GM12891 (cell line): ENCODE measurements around the gene PLA2G4F.

ENCODE experiments used
- PAX5 ChIP-seq: IDR thresholded peaks from 2 replicates; pipeline ENCODE4 v1.6.1; 2011; ENCODE audit warnings: low read length, moderate library complexity, mild to moderate bottlenecking; ENCODE audit not compliant: insufficient read depth, severe bottlenecking
- POLR2A ChIP-seq: IDR thresholded peaks from 2 replicates; pipeline ENCODE4 v1.6.1; 2011; ENCODE audit warnings: low read depth, low read length, control low read depth
- POLR2AphosphoS5 ChIP-seq: IDR thresholded peaks from 2 replicates; pipeline ENCODE4 v1.6.1; 2011; ENCODE audit warnings: low read depth, low read length, control low read depth
- TAF1 ChIP-seq: IDR thresholded peaks from 2 replicates; pipeline ENCODE4 v1.6.1; 2011; ENCODE audit warnings: low read depth, low read length, control low read depth

GRCh38 chr15:42154212-42154941 lies 2.1 kb downstream of the PLA2G4F start:
- TF ChIP-seq PAX5 (no peak), POLR2AphosphoS5 (no peak), POLR2A (no peak), TAF1 (no peak)
